CD14-positive monocyte (primary cell): ENCODE measurements around the gene NSMF. TPM values are rescaled to one million over a fixed set of nuclear protein-coding genes. Genes with fewer than 3 reads are reported as not detected.
A peak's percentile ranks its signal among the peaks of the same experiment; 100 is the strongest.

Experiments
- DNase-seq, 3 donors: peaks; one replicate each; pipeline ENCODE4 v3.0.0-alpha.2; 2011 to 2022
- H2AFZ ChIP-seq: 2 replicates; pipeline ENCODE4 v1.6.0; 2012; ENCODE audit warnings: mild to moderate bottlenecking, low read depth, low read length, inconsistent platforms; ENCODE audit not compliant: insufficient read depth, poor library complexity, severe bottlenecking
- H3K27ac ChIP-seq, 2 donors: 1 replicate in 1 of 2; 2 replicates in 1 of 2; pipeline ENCODE4 v1.5.1; 2012 to 2013; ENCODE audit warnings: low read length in 2 of 2, control low read depth in 1 of 2, inconsistent platforms in 1 of 2, low read depth in 1 of 2, mild to moderate bottlenecking in 1 of 2
- H3K27me3 ChIP-seq, 2 donors: one replicate each; pipeline versions ENCODE4 v1.6.0 to v1.6.1; 2011 to 2013; ENCODE audit warnings: low read length in 2 of 2; ENCODE audit not compliant: control insufficient read depth in 2 of 2, insufficient read depth in 2 of 2
- H3K36me3 ChIP-seq, 2 donors: replicated peaks in 1 of 2; 1 replicate in 1 of 2; 2 replicates in 1 of 2; pipeline versions ENCODE4 v1.5.1 to v1.6.1; 2012 to 2013; ENCODE audit warnings: low read length in 2 of 2, control low read depth in 1 of 2, inconsistent platforms in 1 of 2, mild to moderate bottlenecking in 1 of 2; ENCODE audit not compliant: insufficient read depth in 2 of 2, control insufficient read depth in 1 of 2
- H3K4me1 ChIP-seq, 2 donors: 1 replicate in 1 of 2; 2 replicates in 1 of 2; pipeline versions ENCODE4 v1.5.1 to v1.6.1; 2012 to 2013; ENCODE audit warnings: low read length in 2 of 2, control low read depth in 1 of 2, inconsistent platforms in 1 of 2, mild to moderate bottlenecking in 1 of 2, moderate library complexity in 1 of 2; ENCODE audit not compliant: insufficient read depth in 2 of 2, control insufficient read depth in 1 of 2
- H3K4me2 ChIP-seq: replicated peaks from 2 replicates; pipeline ENCODE3; 2012; ENCODE audit warnings: low read length, moderate library complexity, mild to moderate bottlenecking; ENCODE audit not compliant: poor library complexity, severe bottlenecking; ENCODE audit errors: extremely low read depth
- H3K4me3 ChIP-seq, 3 experiments: fragments of 200-600 bp in 1 of 3; sonication (generic) in 1 of 3; replicated peaks in 1 of 3; 1 replicate in 2 of 3; 2 replicates in 1 of 3; pipeline ENCODE4 v1.5.1; 2011 to 2013; ENCODE audit warnings: low read length in 3 of 3, mild to moderate bottlenecking in 3 of 3, control low read depth in 2 of 3, low read depth in 2 of 3, inconsistent platforms in 1 of 3, moderate library complexity in 1 of 3
- H3K79me2 ChIP-seq: 2 replicates; pipeline ENCODE4 v1.6.0; 2012; ENCODE audit warnings: mild to moderate bottlenecking, control low read depth, inconsistent platforms, low read length, moderate library complexity; ENCODE audit not compliant: insufficient read depth
- H3K9ac ChIP-seq: 2 replicates; pipeline ENCODE4 v1.6.0; 2017; ENCODE audit warnings: low read length, mild to moderate bottlenecking; ENCODE audit not compliant: insufficient read depth, poor library complexity, severe bottlenecking
- H3K9me3 ChIP-seq, 2 donors: replicated peaks in 1 of 2; 1 replicate in 1 of 2; 2 replicates in 1 of 2; pipeline versions ENCODE4 v1.5.1 to v1.6.1; 2012 to 2013; ENCODE audit warnings: low read length in 2 of 2, control low read depth in 1 of 2; ENCODE audit not compliant: control insufficient read depth in 1 of 2, insufficient read depth in 1 of 2
- H4K20me1 ChIP-seq: 2 replicates; pipeline ENCODE4 v1.6.0; 2012; ENCODE audit warnings: mild to moderate bottlenecking, low read length, control low read depth, moderate library complexity; ENCODE audit not compliant: insufficient read depth
- H3K27ac Mint-ChIP-seq, 7 donors: one replicate each; pipeline ENCODE4 v1.8.0; 2020; ENCODE audit warnings: mild to moderate bottlenecking in 7 of 7, mixed read lengths in 7 of 7, moderate library complexity in 6 of 7, inconsistent platforms in 2 of 7
- H3K27me3 Mint-ChIP-seq, 3 donors: one replicate each; pipeline ENCODE4 v1.8.0; 2021 to 2022; ENCODE audit warnings: low read depth in 3 of 3, mild to moderate bottlenecking in 3 of 3, mixed read lengths in 3 of 3, moderate library complexity in 3 of 3, inconsistent platforms in 1 of 3
- H3K36me3 Mint-ChIP-seq, 2 donors: one replicate each; pipeline ENCODE4 v1.8.0; 2020; ENCODE audit warnings: mixed read lengths in 2 of 2, inconsistent platforms in 1 of 2, mild to moderate bottlenecking in 1 of 2
- H3K4me1 Mint-ChIP-seq: one replicate; pipeline ENCODE4 v1.8.0; 2020; ENCODE audit warnings: mild to moderate bottlenecking, mixed read lengths
- H3K4me3 Mint-ChIP-seq, 2 donors: one replicate each; pipeline ENCODE4 v1.8.0; 2020; ENCODE audit warnings: mild to moderate bottlenecking in 2 of 2, mixed read lengths in 2 of 2, moderate library complexity in 1 of 2
- H3K9me3 Mint-ChIP-seq, 7 donors: one replicate each; pipeline ENCODE4 v1.8.0; 2020 to 2022; ENCODE audit warnings: mixed read lengths in 7 of 7, mild to moderate bottlenecking in 6 of 7, moderate library complexity in 6 of 7, inconsistent platforms in 2 of 7
- CTCF ChIP-seq: fragments of 200-600 bp; IDR thresholded peaks from one replicate; pipeline ENCODE4 v1.8.0; 2022; ENCODE audit warnings: antibody characterized with exemption, mild to moderate bottlenecking
- WGBS: methylation state at CpG from one replicate; pipeline ENCODE4 v1.1.5; 2013; ENCODE audit warnings: missing lambda C conversion rate; ENCODE audit not compliant: insufficient coverage; 5-methylcytosine and 5-hydroxymethylcytosine counted together
- intact Hi-C, 2 donors: fragments of 100-400 bp; cut with micrococcal nuclease; formaldehyde crosslinking; loops; one replicate each; pipeline versions ENCODE4 v1.15.0 to v1.15.1; 2023
- polyA plus RNA-seq, 3 donors: library from polyadenylated mRNA; depleted of rRNA in 1 of 3; unstranded in 2 of 3; stranded (reverse) in 1 of 3; fragments of 300-500 nt in 2 of 3; fragments of >200 nt in 1 of 3; fragmentation: Illumina TruSeq in 2 of 3; gene quantifications; 1 replicate in 2 of 3; 2 replicates in 1 of 3; pipeline ENCODE4 v1.2.3, GENCODE V29; 2012 to 2021

Gene NSMF
- polyA plus RNA-seq, 3 donors: 4.6 to 68.4 (median 5.3) TPM

GRCh38 chr9:137479892-137480685 is 21.0 kb upstream of the NSMF start:
- H3K27me3 Mint-ChIP-seq: peaks cover 1 to 4% (median 2%) of the 10 kb centered on the region in 3 donors
- Histone ChIP-seq H3K27ac (no peak overlapping the region), H3K4me2 (no peak overlapping the region), H2AFZ (no peak overlapping the region), H3K79me2 (no peaks in the 10 kb centered on the region), H3K9me3 (peaks cover 15 to 16% of the 10 kb centered on the region in 2 donors), H3K27me3 (no peaks in the 10 kb centered on the region), H3K9ac (no peak overlapping the region), H3K4me1 (peaks cover 11 to 14% of the 10 kb centered on the region in 2 donors), H3K36me3 (no peaks in the 10 kb centered on the region), H4K20me1 (no peaks in the 10 kb centered on the region), H3K4me3 (no peak overlapping the region)
- peak overlapping the region in 1 of 7 donors; percentile 69 for H3K27ac Mint-ChIP-seq
- no peak for TF ChIP-seq CTCF
- H3K36me3 Mint-ChIP-seq: no peaks in the 10 kb centered on the region
- DNase-seq: no peak
- no peak overlapping the region for H3K4me3 Mint-ChIP-seq
- intact Hi-C loops: no loop called here
- 93% methylated on average over 32 of the region's 32 CpGs for WGBS
- H3K4me1 Mint-ChIP-seq: peaks cover 14% of the 10 kb centered on the region
- H3K9me3 Mint-ChIP-seq: peaks cover 7 to 20% (median 15%) of the 10 kb centered on the region in 7 donors

GRCh38 chr9:137478962-137479861 is 20.1 kb upstream of the NSMF start:
- no peak overlapping the region for H3K9ac ChIP-seq
- no peak overlapping the region for H2AFZ ChIP-seq

More at GRCh38 chr9:137478962-137479861, 20.1 kb upstream of the NSMF start:
- H3K27me3 ChIP-seq: no peaks in the 10 kb centered on the region
- WGBS: 92% methylated on average over 33 of the region's 36 CpGs
- Mint-ChIP-seq H3K9me3 (peaks cover 12 to 29% (median 23%) of the 10 kb centered on the region in 7 donors), H3K4me3 (no peak overlapping the region), H3K27ac (peak overlapping the region in 1 of 7 donors; percentile 69), H3K36me3 (no peaks in the 10 kb centered on the region), H3K27me3 (peaks cover 2 to 4% (median 3%) of the 10 kb centered on the region in 3 donors), H3K4me1 (peaks cover 14% of the 10 kb centered on the region)
- no peak for TF ChIP-seq CTCF
- no peak for DNase-seq
- no peaks in the 10 kb centered on the region for H4K20me1 ChIP-seq
- peaks cover 20 to 24% of the 10 kb centered on the region in 2 donors for H3K9me3 ChIP-seq
- intact Hi-C loops: no loop called here
- no peak overlapping the region for H3K27ac ChIP-seq
- H3K4me1 ChIP-seq: peaks cover 11 to 14% of the 10 kb centered on the region in 2 donors
- no peaks in the 10 kb centered on the region for H3K36me3 ChIP-seq
- no peak overlapping the region for H3K4me2 ChIP-seq
- H3K4me3 ChIP-seq: no peak overlapping the region
- no peaks in the 10 kb centered on the region for H3K79me2 ChIP-seq
